HEK293 (cell line): Measurements from ENCODE around the gene RASGRP1.

Source experiments
- ATF2 ChIP-seq: fragments of 450-650 bp; formaldehyde crosslinking; IDR thresholded peaks from 2 replicates; pipeline ENCODE4 v1.5.1; 2016; ENCODE audit warnings: missing biosample characterization, missing genetic modification characterization, low read depth
- CTCF ChIP-seq: fragments of 450-650 bp; formaldehyde crosslinking; IDR thresholded peaks from 2 replicates; pipeline ENCODE4 v1.5.1; 2016; ENCODE audit warnings: missing biosample characterization, missing genetic modification characterization
- KLF16 ChIP-seq: fragments of 450-650 bp; formaldehyde crosslinking; IDR thresholded peaks from 2 replicates; pipeline ENCODE4 v1.5.1; 2017; ENCODE audit warnings: missing biosample characterization, missing genetic modification characterization
- PRDM10 ChIP-seq: fragments of 450-650 bp; formaldehyde crosslinking; IDR thresholded peaks from 2 replicates; pipeline ENCODE4 v1.5.1; 2016; ENCODE audit warnings: missing biosample characterization, missing genetic modification characterization
- PRDM2 ChIP-seq: fragments of 450-650 bp; formaldehyde crosslinking; IDR thresholded peaks from 2 replicates; pipeline ENCODE4 v1.5.1; 2016; ENCODE audit warnings: missing biosample characterization, missing genetic modification characterization, borderline replicate concordance
- WT1 ChIP-seq: fragments of 450-650 bp; formaldehyde crosslinking; IDR thresholded peaks from 2 replicates; pipeline ENCODE4 v1.5.1; 2016; ENCODE audit warnings: missing biosample characterization, missing genetic modification characterization
- YY1 ChIP-seq: fragments of 450-650 bp; formaldehyde crosslinking; IDR thresholded peaks from 2 replicates; pipeline ENCODE4 v1.5.1; 2018; ENCODE audit warnings: missing biosample characterization, missing genetic modification characterization
- ZNF121 ChIP-seq: fragments of 450-650 bp; formaldehyde crosslinking; IDR thresholded peaks from 2 replicates; pipeline ENCODE4 v1.5.1; 2016; ENCODE audit warnings: missing biosample characterization, missing genetic modification characterization
- ZNF146 ChIP-seq: fragments of 450-650 bp; formaldehyde crosslinking; IDR thresholded peaks from 2 replicates; pipeline ENCODE4 v1.5.1; 2016; ENCODE audit warnings: missing biosample characterization, missing genetic modification characterization
- ZNF37A ChIP-seq: fragments of 450-650 bp; IDR thresholded peaks from 2 replicates; pipeline ENCODE4 v1.5.1; 2018; ENCODE audit warnings: missing biosample characterization, missing genetic modification characterization
- ZNF416 ChIP-seq: fragments of 450-650 bp; formaldehyde crosslinking; IDR thresholded peaks from 2 replicates; pipeline ENCODE4 v1.5.1; 2016; ENCODE audit warnings: missing biosample characterization, missing genetic modification characterization
- ZNF473 ChIP-seq: fragments of 450-650 bp; formaldehyde crosslinking; IDR thresholded peaks from 2 replicates; pipeline ENCODE4 v1.5.1; 2017; ENCODE audit warnings: missing biosample characterization, missing genetic modification characterization
- ZNF660 ChIP-seq: fragments of 450-650 bp; IDR thresholded peaks from 2 replicates; pipeline ENCODE4 v1.5.1; 2018; ENCODE audit warnings: missing biosample characterization, mild to moderate bottlenecking, missing genetic modification characterization
- ZNF830 ChIP-seq: fragments of 450-650 bp; IDR thresholded peaks from 2 replicates; pipeline ENCODE4 v1.5.0; 2018; ENCODE audit warnings: missing biosample characterization, missing genetic modification characterization, low read depth, mild to moderate bottlenecking, moderate library complexity

GRCh38 chr15:38440353-38441129 lies 124.1 kb downstream of the RASGRP1 start:
- TF ChIP-seq CTCF: peak; percentile 40; the same call in 1 of the 2 replicates
- TF ChIP-seq ZNF660 (tag by site-specific recombination): no peak
- no peak for TF ChIP-seq ZNF37A (tag by site-specific recombination)
- no peak for TF ChIP-seq YY1 (tag by site-specific recombination)
- no peak for TF ChIP-seq ZNF146
- no peak for TF ChIP-seq ZNF416 (tag by site-specific recombination)
- no peak for TF ChIP-seq PRDM10 (tag by site-specific recombination)
- no peak for TF ChIP-seq ATF2
- TF ChIP-seq KLF16 (tag by site-specific recombination): no peak
- no peak for TF ChIP-seq ZNF830
- TF ChIP-seq ZNF473 (tag by site-specific recombination): no peak
- no peak for TF ChIP-seq WT1 (tag by site-specific recombination)
- no peak for TF ChIP-seq PRDM2 (tag by site-specific recombination)
- no peak for TF ChIP-seq ZNF121
